Loucy (cell line): Measurements from ENCODE around the gene MAP3K20.

ENCODE experiments used
- CTCF ChIP-seq: fragments of 200-600 bp; sonication (generic); conservative IDR thresholded peaks from 2 replicates; pipeline ENCODE4 v1.5.1; 2014; ENCODE audit warnings: mild to moderate bottlenecking, antibody characterized with exemption, low read length
- EZH2phosphoT487 ChIP-seq: fragments of 200-600 bp; IDR thresholded peaks from 2 replicates; pipeline ENCODE4 v1.6.1; 2018; ENCODE audit warnings: antibody characterized with exemption, mild to moderate bottlenecking, moderate library complexity, borderline replicate concordance

DNA sequence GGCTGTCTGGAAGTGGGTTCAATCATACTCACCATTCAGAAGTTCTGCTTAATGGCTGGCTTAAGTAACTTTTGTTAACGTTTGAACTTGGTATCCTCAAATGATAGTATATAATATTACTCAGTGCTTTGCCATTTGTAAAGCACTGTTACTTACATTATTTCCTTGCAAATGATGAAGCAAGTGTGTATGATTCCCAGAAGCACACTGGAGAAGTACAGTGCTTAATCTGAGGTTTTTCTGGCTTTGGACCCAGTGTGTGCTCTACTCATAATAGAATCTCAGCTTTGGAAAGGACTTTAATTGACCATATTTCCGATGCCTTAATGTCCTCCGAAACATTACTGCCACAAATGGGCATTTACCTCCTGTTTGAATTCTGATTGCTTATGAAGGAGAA is 63.3 kb downstream of the MAP3K20 start:
- TF ChIP-seq CTCF, result no peak
- TF ChIP-seq EZH2phosphoT487, result no peak
